ENCODE results near the gene MED25. TPM values are rescaled to one million over a fixed set of nuclear protein-coding genes. Genes with fewer than 3 reads are reported as not detected.

Gene MED25
- total RNA-seq, 5 donors from 2014 or later (not counting 1 experiment from before 2014, with no cell fraction given) = 46.0 to 64.1 (median 57.6) TPM

DNA sequence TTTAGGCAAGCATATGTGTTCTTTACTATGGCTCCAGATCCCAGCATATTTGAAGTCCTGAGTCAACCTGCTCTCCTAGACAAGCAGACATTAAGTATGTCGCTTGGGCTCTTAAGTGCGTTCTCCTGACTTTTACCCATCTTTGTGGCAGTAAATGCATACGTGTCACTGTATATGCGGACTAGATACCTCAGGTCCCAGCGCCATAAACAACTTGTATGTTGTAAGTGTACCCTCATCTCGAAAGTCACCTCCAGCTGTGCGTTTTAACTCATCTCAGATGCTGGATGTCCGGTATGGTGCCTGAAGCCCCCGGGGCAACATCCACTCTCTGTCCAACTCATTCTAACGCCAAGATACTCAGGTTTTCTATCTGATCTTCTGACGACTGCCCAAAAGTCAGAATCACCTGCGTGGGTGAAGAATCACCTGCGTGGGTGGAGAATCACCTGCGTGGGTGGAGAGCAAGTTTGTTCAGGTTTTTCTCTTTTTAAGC is 34.6 kb downstream of the MED25 start:
- no peak for DNase-seq
- H3K4me1 Mint-ChIP-seq = peaks cover 32 to 42% (median 41%) of the 10 kb centered on the region in 3 donors
- peak overlapping the region; percentile 79 to 80 for H3K27ac Mint-ChIP-seq
- ChIA-PET POLR2A (no interaction called here), CTCF (interaction anchor here in 1 of 2 donors (0.7 kb wide), 1 partner anchor 18 kb away, joined by 5 read pairs; no protein-coding TSS in a partner anchor)
- no peak overlapping the region for H3K27ac ChIP-seq (ENCODE audit: low read length)
- H3K9me3 ChIP-seq = no peaks in the 10 kb centered on the region
- H3K36me3 Mint-ChIP-seq = peaks cover 4% of the 10 kb centered on the region
- peaks cover 11 to 20% of the 10 kb centered on the region in 2 donors for H3K36me3 ChIP-seq (ENCODE audit: control insufficient read depth in 2 of 2, extremely low read depth in 1 of 2, insufficient read depth in 1 of 2, low read length in 1 of 2)
- no peak for ATAC-seq (replicated peaks in 1 of 4)
- 78% methylated on average over 7 of the region's 14 CpGs for WGBS (ENCODE audit: insufficient coverage)
- peak overlapping the region; percentile 77 to 86 (median 85) for H3K4me3 Mint-ChIP-seq
- no peaks in the 10 kb centered on the region for H3K27me3 ChIP-seq (replicated peaks in 1 of 2; ENCODE audit: control insufficient read depth in 2 of 2, extremely low read depth in 1 of 2, insufficient read depth in 2 of 2, low read length in 1 of 2)
- peak overlapping the region in 1 of 2 donors; percentile 79 for H3K4me3 ChIP-seq (ENCODE audit: control insufficient read depth in 1 of 2, extremely low read depth in 1 of 2, low read length in 1 of 2)
- peaks cover 0 to 5% (median 5%) of the 10 kb centered on the region in 3 donors for H3K9me3 Mint-ChIP-seq
- no peaks in the 10 kb centered on the region for H3K27me3 Mint-ChIP-seq
- peaks cover 10 to 37% of the 10 kb centered on the region in 2 experiments for H3K4me1 ChIP-seq (ENCODE audit: control insufficient read depth in 1 of 2, extremely low read depth in 1 of 2, insufficient read depth in 2 of 2, low read length in 2 of 2)

- Mint-ChIP-seq H3K27me3 (no peaks in the 10 kb centered on the region), H3K4me1 (peaks cover 22 to 31% (median 31%) of the 10 kb centered on the region in 3 donors), H3K9me3 (peaks cover 0 to 4% (median 4%) of the 10 kb centered on the region in 3 donors), H3K36me3 (peaks cover 6% of the 10 kb centered on the region), H3K27ac (peak overlapping the region in 1 of 2 donors; percentile 66), H3K4me3 (peak overlapping the region; percentile 50 to 86 (median 55))
- POLR2A ChIA-PET = interaction anchor here in 1 of 2 donors (0.7 kb wide), 1 partner anchor 16 kb away, joined by 6 read pairs; no protein-coding TSS in a partner anchor
- no peak for DNase-seq
- ATAC-seq (replicated peaks in 1 of 4) = no peak
- 91% methylated on average over 6 of the region's 10 CpGs for WGBS (ENCODE audit: insufficient coverage)
- Histone ChIP-seq H3K4me1 (ENCODE audit: control insufficient read depth in 1 of 2, extremely low read depth in 1 of 2, insufficient read depth in 2 of 2, low read length in 2 of 2) (peaks cover 10 to 30% of the 10 kb centered on the region in 2 experiments), H3K36me3 (ENCODE audit: control insufficient read depth in 2 of 2, extremely low read depth in 1 of 2, insufficient read depth in 1 of 2, low read length in 1 of 2) (peaks cover 19 to 24% of the 10 kb centered on the region in 2 donors), H3K27ac (ENCODE audit: low read length) (no peak overlapping the region), H3K27me3 (replicated peaks in 1 of 2; ENCODE audit: control insufficient read depth in 2 of 2, extremely low read depth in 1 of 2, insufficient read depth in 2 of 2, low read length in 1 of 2) (no peaks in the 10 kb centered on the region), H3K9me3 (no peaks in the 10 kb centered on the region), H3K4me3 (ENCODE audit: control insufficient read depth in 1 of 2, extremely low read depth in 1 of 2, low read length in 1 of 2) (no peak overlapping the region)
- CTCF ChIA-PET = no interaction called here
These were observed 35.8 kb downstream of the MED25 start for GRCh38 chr19:49853852-49854377.

- CTCF ChIA-PET = no interaction called here
- POLR2A ChIA-PET = no interaction called here
These were observed 36.5 kb downstream of the MED25 start for GRCh38 chr19:49854378-49855263.

GRCh38 chr19:49855277-49855675 is 37.2 kb downstream of the MED25 start:
- peaks cover 12 to 21% (median 20%) of the 10 kb centered on the region in 3 donors for H3K4me1 Mint-ChIP-seq
- no peak overlapping the region for H3K27ac ChIP-seq (ENCODE audit: low read length)
- ATAC-seq (replicated peaks in 1 of 4) (no peak), DNase-seq (no peak)
- H3K4me3 Mint-ChIP-seq = no peak overlapping the region
- no peaks in the 10 kb centered on the region for H3K9me3 Mint-ChIP-seq
- H3K27me3 Mint-ChIP-seq = no peaks in the 10 kb centered on the region
- CTCF ChIA-PET = no interaction called here
- no peaks in the 10 kb centered on the region for H3K9me3 ChIP-seq
- H3K36me3 Mint-ChIP-seq = peaks cover 4% of the 10 kb centered on the region
- H3K4me1 ChIP-seq (ENCODE audit: control insufficient read depth in 1 of 2, extremely low read depth in 1 of 2, insufficient read depth in 2 of 2, low read length in 2 of 2) = peaks cover 10 to 25% of the 10 kb centered on the region in 2 experiments
- POLR2A ChIA-PET = no interaction called here
- H3K27me3 ChIP-seq (replicated peaks in 1 of 2; ENCODE audit: control insufficient read depth in 2 of 2, extremely low read depth in 1 of 2, insufficient read depth in 2 of 2, low read length in 1 of 2) = no peaks in the 10 kb centered on the region
- peak overlapping the region in 1 of 2 donors; percentile 31 for H3K27ac Mint-ChIP-seq
- 89% methylated on average over 11 of the region's 12 CpGs for WGBS (ENCODE audit: insufficient coverage)
- H3K4me3 ChIP-seq (ENCODE audit: control insufficient read depth in 1 of 2, extremely low read depth in 1 of 2, low read length in 1 of 2) = no peak overlapping the region
- peaks cover 24 to 29% of the 10 kb centered on the region in 2 donors for H3K36me3 ChIP-seq (ENCODE audit: control insufficient read depth in 2 of 2, extremely low read depth in 1 of 2, insufficient read depth in 1 of 2, low read length in 1 of 2)

More at GRCh38 chr19:49854378-49855263, 36.5 kb downstream of the MED25 start:
- no peaks in the 10 kb centered on the region for H3K9me3 Mint-ChIP-seq
- H3K9me3 ChIP-seq = no peaks in the 10 kb centered on the region
- 93% methylated on average over 33 of the region's 39 CpGs for WGBS (ENCODE audit: insufficient coverage)
- H3K27ac Mint-ChIP-seq = no peak overlapping the region
- H3K36me3 ChIP-seq (ENCODE audit: control insufficient read depth in 2 of 2, extremely low read depth in 1 of 2, insufficient read depth in 1 of 2, low read length in 1 of 2) = peaks cover 24% of the 10 kb centered on the region in 2 donors
- no peak overlapping the region for H3K4me3 ChIP-seq (ENCODE audit: control insufficient read depth in 1 of 2, extremely low read depth in 1 of 2, low read length in 1 of 2)
- H3K36me3 Mint-ChIP-seq = peaks cover 4% of the 10 kb centered on the region
- no peaks in the 10 kb centered on the region for H3K27me3 ChIP-seq (replicated peaks in 1 of 2; ENCODE audit: control insufficient read depth in 2 of 2, extremely low read depth in 1 of 2, insufficient read depth in 2 of 2, low read length in 1 of 2)
- DNase-seq (no peak), ATAC-seq (replicated peaks in 1 of 4) (no peak)
- H3K27ac ChIP-seq (ENCODE audit: low read length) = no peak overlapping the region
- H3K4me3 Mint-ChIP-seq = no peak overlapping the region
- peaks cover 17 to 27% (median 26%) of the 10 kb centered on the region in 3 donors for H3K4me1 Mint-ChIP-seq
- H3K27me3 Mint-ChIP-seq = no peaks in the 10 kb centered on the region
- H3K4me1 ChIP-seq (ENCODE audit: control insufficient read depth in 1 of 2, extremely low read depth in 1 of 2, insufficient read depth in 2 of 2, low read length in 2 of 2) = peaks cover 10 to 30% of the 10 kb centered on the region in 2 experiments

DNA sequence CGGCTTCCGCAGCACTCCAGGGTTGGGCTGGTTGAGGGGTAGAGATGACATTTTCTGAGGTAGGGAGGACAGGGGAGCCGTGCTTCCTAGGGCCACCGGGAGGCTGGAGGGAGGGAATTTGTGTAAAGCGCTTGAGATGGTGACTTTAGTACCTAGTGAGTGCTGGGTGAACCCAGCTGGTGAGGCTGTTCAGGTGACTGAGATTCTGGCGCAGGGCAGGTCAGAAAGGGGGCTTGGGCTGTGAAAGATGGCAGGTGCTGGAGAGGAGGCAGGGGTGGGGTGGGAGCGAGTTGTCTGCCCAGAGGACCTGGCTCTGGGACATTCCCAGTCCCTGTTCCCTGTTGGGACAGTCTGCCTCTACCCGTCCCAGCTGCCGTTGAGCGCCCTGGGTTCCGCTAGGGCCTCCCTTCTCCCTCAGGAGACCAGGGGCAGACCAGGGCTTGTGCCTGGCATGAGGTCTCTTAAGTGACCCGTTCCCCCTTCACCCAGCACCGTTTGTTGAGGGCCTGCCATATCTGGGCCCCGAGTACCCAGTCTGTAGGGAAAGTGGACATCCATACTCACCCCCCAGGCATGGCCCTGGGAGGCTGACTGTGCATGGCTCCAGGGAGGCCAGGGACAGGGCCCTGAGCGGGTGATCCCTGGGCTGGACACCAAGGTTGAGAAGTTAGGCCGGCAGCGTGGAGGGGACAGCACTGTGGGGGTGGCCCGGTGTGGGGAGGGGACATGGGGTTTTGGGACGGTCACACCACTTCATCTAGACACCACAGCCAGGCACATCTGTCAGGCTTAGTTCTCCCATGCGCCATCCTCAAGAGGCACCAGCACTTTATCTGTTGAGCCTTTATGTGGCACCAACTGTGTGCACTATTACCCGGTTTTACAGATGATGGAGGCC is 37.8 kb downstream of the MED25 start:
- no peak for ATAC-seq (replicated peaks in 1 of 4)

More for the DNA sequence above, 37.8 kb downstream of the MED25 start:
- peaks cover 10 to 20% (median 19%) of the 10 kb centered on the region in 3 donors for H3K4me1 Mint-ChIP-seq
- Histone ChIP-seq H3K4me3 (ENCODE audit: control insufficient read depth in 1 of 2, extremely low read depth in 1 of 2, low read length in 1 of 2) (no peak overlapping the region), H3K27ac (ENCODE audit: low read length) (no peak overlapping the region), H3K9me3 (no peaks in the 10 kb centered on the region), H3K4me1 (ENCODE audit: control insufficient read depth in 1 of 2, extremely low read depth in 1 of 2, insufficient read depth in 2 of 2, low read length in 2 of 2) (peaks cover 10 to 23% of the 10 kb centered on the region in 2 experiments), H3K36me3 (ENCODE audit: control insufficient read depth in 2 of 2, extremely low read depth in 1 of 2, insufficient read depth in 1 of 2, low read length in 1 of 2) (peaks cover 28 to 35% of the 10 kb centered on the region in 2 donors), H3K27me3 (replicated peaks in 1 of 2; ENCODE audit: control insufficient read depth in 2 of 2, extremely low read depth in 1 of 2, insufficient read depth in 2 of 2, low read length in 1 of 2) (no peaks in the 10 kb centered on the region)
- H3K9me3 Mint-ChIP-seq = no peaks in the 10 kb centered on the region
- WGBS (ENCODE audit: insufficient coverage) = 93% methylated on average over 12 of the region's 21 CpGs
- CTCF ChIA-PET = no interaction called here
- H3K36me3 Mint-ChIP-seq = peaks cover 8% of the 10 kb centered on the region
- H3K27me3 Mint-ChIP-seq = no peaks in the 10 kb centered on the region
- H3K27ac Mint-ChIP-seq = peak overlapping the region in 1 of 2 donors; percentile 16
- POLR2A ChIA-PET = no interaction called here
- no peak for DNase-seq
- H3K4me3 Mint-ChIP-seq = no peak overlapping the region

Measured in T-cell (primary cell).